GM21447 (cell line): ENCODE measurements around the gene MRAS.
A peak's percentile ranks its signal among the peaks of the same experiment; 100 is the strongest.

ENCODE experiments used
- ATAC-seq: cut with Tn5 transposase; IDR thresholded peaks from one replicate; pipeline ENCODE4 v1.9.1; 2021; ENCODE audit not compliant: unreplicated experiment

Gene MRAS

GRCh38 chr3:138347960-138348753 lies at the start of gene MRAS:
Gene MRAS, plus strand, starts transcription at chr3:138348579. Its CDS starts 24,305 bp downstream, at chr3:138372884.
- no peak for ATAC-seq

- ATAC-seq, result no peak
These were observed 47.7 kb upstream of the MRAS start for GRCh38 chr3:138300647-138301046.

- no peak for ATAC-seq
These were observed 44.9 kb upstream of the MRAS start for GRCh38 chr3:138303474-138303873.

GRCh38 chr3:138307899-138308298 lies 40.5 kb upstream of the MRAS start:
- ATAC-seq, result no peak

- no peak for ATAC-seq
These were observed 39.6 kb upstream of the MRAS start for GRCh38 chr3:138308783-138309182.

GRCh38 chr3:138310494-138310893 lies 37.9 kb upstream of the MRAS start:
- no peak for ATAC-seq

- ATAC-seq, result no peak
These were observed 33.6 kb upstream of the MRAS start for GRCh38 chr3:138314751-138315150.

GRCh38 chr3:138317687-138318086 lies 30.7 kb upstream of the MRAS start:
- ATAC-seq, result no peak

GRCh38 chr3:138323971-138324370 lies 24.4 kb upstream of the MRAS start:
- no peak for ATAC-seq

- ATAC-seq, result no peak
These were observed 22.4 kb upstream of the MRAS start for GRCh38 chr3:138325990-138326389.

- ATAC-seq, result no peak
These were observed 21.3 kb upstream of the MRAS start for GRCh38 chr3:138326866-138327595.

- no peak for ATAC-seq
These were observed 20.5 kb upstream of the MRAS start for GRCh38 chr3:138327831-138328230.

GRCh38 chr3:138328341-138328740 lies 20.0 kb upstream of the MRAS start:
- no peak for ATAC-seq

- peak; percentile 86 for ATAC-seq
These were observed 19.0 kb upstream of the MRAS start, which contains the start of gene NME9 for GRCh38 chr3:138329127-138329983. Gene NME9, minus strand, starts transcription at chr3:138329851. Its CDS starts 516 bp downstream, at chr3:138329335.

GRCh38 chr3:138329984-138330293 lies 18.4 kb upstream of the MRAS start:
- no peak for ATAC-seq

- no peak for ATAC-seq
These were observed 17.1 kb upstream of the MRAS start for GRCh38 chr3:138331143-138331894.

GRCh38 chr3:138332472-138333073 lies 15.8 kb upstream of the MRAS start:
- no peak for ATAC-seq

- ATAC-seq, result no peak
These were observed 13.8 kb upstream of the MRAS start for GRCh38 chr3:138334608-138335007.

- ATAC-seq, result no peak
These were observed 11.9 kb upstream of the MRAS start for GRCh38 chr3:138336454-138336999.

- no peak for ATAC-seq
These were observed 10.1 kb upstream of the MRAS start for GRCh38 chr3:138338244-138338643.
